HuH-7 (cell line): ENCODE data around the gene EFCAB10.
A peak's percentile ranks its signal among the peaks of the same experiment; 100 is the strongest.
"Not testable (repeated sequence)": the region's sequence is repeated elsewhere in the genome, so short reads cannot be mapped to it uniquely, and the experiment has no call there.

Experiments used
- DNase-seq: peaks from one replicate; pipeline ENCODE4 v3.0.0; 2011; ENCODE audit warnings: low spot score

EFCAB10 gene

GRCh38 chr7:105530546-105530945 is 50.7 kb downstream of the EFCAB10 start:
- DNase-seq = no peak

- DNase-seq = no peak
These were observed 51.2 kb downstream of the EFCAB10 start for GRCh38 chr7:105530126-105530525.

GRCh38 chr7:105527737-105528136 is 53.6 kb downstream of the EFCAB10 start:
- not testable (repeated sequence) for DNase-seq

GRCh38 chr7:105524840-105525239 is 56.5 kb downstream of the EFCAB10 start:
- no peak for DNase-seq

GRCh38 chr7:105524423-105524822 is 56.9 kb downstream of the EFCAB10 start:
- not testable (repeated sequence) for DNase-seq

GRCh38 chr7:105521717-105522463 is 59.4 kb downstream of the EFCAB10 start, which contains the start of gene PUS7:
Gene PUS7 (minus strand): TSS chr7:105522271. CDS start chr7:105508512, 13,759 bp downstream.
- peak; percentile 90 for DNase-seq

GRCh38 chr7:105521027-105521716 is 60.1 kb downstream of the EFCAB10 start:
- DNase-seq = peak; percentile 61

- not testable (repeated sequence) for DNase-seq
These were observed 60.7 kb downstream of the EFCAB10 start for GRCh38 chr7:105520620-105521019.

GRCh38 chr7:105519353-105519752 is 61.9 kb downstream of the EFCAB10 start:
- no peak for DNase-seq

- not testable (repeated sequence) for DNase-seq
These were observed 65.7 kb downstream of the EFCAB10 start for GRCh38 chr7:105515610-105516009.
